HepG2 (cell line): ENCODE results near the gene ARVCF. TPM values are rescaled to one million over a fixed set of nuclear protein-coding genes. Genes with fewer than 3 reads are reported as not detected.
A peak's percentile ranks its signal among the peaks of the same experiment; 100 is the strongest.

Experiments
- CC2D1A ChIP-seq: sonication (generic); formaldehyde crosslinking; IDR thresholded peaks from 2 replicates; pipeline ENCODE4 v1.8.1; 2023; ENCODE audit warnings: mild to moderate bottlenecking, missing genetic modification reagents
- CENPT ChIP-seq: sonication (generic); formaldehyde crosslinking; IDR thresholded peaks from 2 replicates; pipeline ENCODE4 v1.8.0; 2022; ENCODE audit warnings: low read depth, mild to moderate bottlenecking, moderate library complexity, missing genetic modification reagents
- ETV5 ChIP-seq: IDR thresholded peaks from 2 replicates; pipeline ENCODE4 v1.6.1; 2018; ENCODE audit warnings: missing biosample characterization, missing genetic modification reagents, inconsistent platforms, borderline replicate concordance
- GTF3A ChIP-seq: sonication (generic); formaldehyde crosslinking; conservative IDR thresholded peaks from 2 replicates; pipeline ENCODE4 v1.4.0; 2020; ENCODE audit warnings: mild to moderate bottlenecking, missing genetic modification reagents
- HMGA1 ChIP-seq: sonication (generic); formaldehyde crosslinking; conservative IDR thresholded peaks from 2 replicates; pipeline ENCODE4 v1.4.0; 2020; ENCODE audit warnings: missing genetic modification reagents
- MTA3 ChIP-seq: sonication (generic); formaldehyde crosslinking; IDR thresholded peaks from 2 replicates; pipeline ENCODE4 v1.4.0; 2020; ENCODE audit warnings: missing genetic modification reagents
- NR2F6 ChIP-seq, 2 experiments: IDR thresholded peaks; 2 replicates each; pipeline ENCODE4 v1.6.1; 2016; ENCODE audit warnings: antibody characterized with exemption in 1 of 2, mild to moderate bottlenecking in 1 of 2
- ZNF160 ChIP-seq: sonication (generic); formaldehyde crosslinking; IDR thresholded peaks from 2 replicates; pipeline ENCODE4 v1.8.0; 2022; ENCODE audit warnings: mild to moderate bottlenecking, inconsistent platforms, missing genetic modification reagents
- ZNF33B ChIP-seq: sonication (generic); formaldehyde crosslinking; IDR thresholded peaks from 2 replicates; pipeline ENCODE4 v1.5.1; 2020; ENCODE audit warnings: mild to moderate bottlenecking, missing genetic modification reagents
- ZNF441 ChIP-seq: sonication (generic); formaldehyde crosslinking; IDR thresholded peaks from 2 replicates; pipeline ENCODE4 v1.7.0; 2021; ENCODE audit warnings: missing genetic modification reagents, borderline replicate concordance
- ZNF570 ChIP-seq: sonication (generic); formaldehyde crosslinking; IDR thresholded peaks from 2 replicates; pipeline ENCODE4 v1.4.0; 2020; ENCODE audit warnings: mild to moderate bottlenecking, missing genetic modification reagents, borderline replicate concordance
- ZNF75D ChIP-seq: sonication (generic); formaldehyde crosslinking; IDR thresholded peaks from 2 replicates; pipeline ENCODE4 v1.8.1; 2023; ENCODE audit warnings: missing genetic modification reagents, mild to moderate bottlenecking, borderline replicate concordance
- ZNF777 ChIP-seq: sonication (generic); formaldehyde crosslinking; IDR thresholded peaks from 2 replicates; pipeline ENCODE4 v1.4.0; 2020; ENCODE audit warnings: missing genetic modification reagents
- polyA plus RNA-seq, 8 experiments: library from polyadenylated mRNA; depleted of rRNA in 3 of 8; stranded (reverse) in 7 of 8; unstranded in 1 of 8; fragments of >200 nt; fragmentation: Illumina TruSeq in 4 of 8; extraction: Trizol in 4 of 8; gene quantifications; 2 replicates each; pipeline versions ENCODE4 v1.2.1 to v1.2.3, GENCODE V29; 2011 to 2016; ENCODE audit warnings: low read depth in 4 of 8, missing spikeins in 1 of 8, mixed read lengths in 1 of 8; ENCODE audit not compliant: insufficient read depth in 1 of 8
- total RNA-seq, 5 experiments: library from RNA; depleted of rRNA; stranded (reverse); fragments of >200 nt; fragmentation: Illumina TruSeq; extraction: Trizol; gene quantifications; 2 replicates each; pipeline ENCODE4 v1.2.3, GENCODE V29; 2016; ENCODE audit warnings: low read depth in 1 of 5
- TF ChIP-seq, protein P1 (sequence below): sonication (generic); formaldehyde crosslinking; IDR thresholded peaks from 2 replicates; pipeline ENCODE4 v1.4.0; 2020; ENCODE audit warnings: missing genetic modification reagents, borderline replicate concordance
- TF ChIP-seq, protein P2 (sequence below): sonication (generic); formaldehyde crosslinking; IDR thresholded peaks from 2 replicates; pipeline ENCODE4 v1.8.1; 2023; ENCODE audit warnings: missing genetic modification reagents, mild to moderate bottlenecking, borderline replicate concordance
- TF ChIP-seq, protein P3 (sequence below): sonication (generic); formaldehyde crosslinking; IDR thresholded peaks from 2 replicates; pipeline ENCODE4 v1.4.0; 2020; ENCODE audit warnings: low read depth, mild to moderate bottlenecking, missing genetic modification reagents
- TF ChIP-seq, protein P4 (sequence below): sonication (generic); formaldehyde crosslinking; IDR thresholded peaks from 2 replicates; pipeline ENCODE4 v1.4.0; 2020; ENCODE audit warnings: mild to moderate bottlenecking, missing genetic modification reagents, borderline replicate concordance
- TF ChIP-seq, protein P5 (sequence below): sonication (generic); formaldehyde crosslinking; IDR thresholded peaks from 2 replicates; pipeline ENCODE4 v1.4.0; 2020; ENCODE audit warnings: missing genetic modification reagents
- TF ChIP-seq, protein P6 (sequence below): sonication (generic); formaldehyde crosslinking; IDR thresholded peaks from 2 replicates; pipeline ENCODE4 v1.8.0; 2022; ENCODE audit warnings: mild to moderate bottlenecking, missing genetic modification reagents, borderline replicate concordance

ARVCF gene
- total and polyA plus RNA-seq, 2 of the 13 experiments (the other 11 are each of a cell fraction or from before 2014, with no cell fraction given) = 16.4 to 17.7 TPM

DNA sequence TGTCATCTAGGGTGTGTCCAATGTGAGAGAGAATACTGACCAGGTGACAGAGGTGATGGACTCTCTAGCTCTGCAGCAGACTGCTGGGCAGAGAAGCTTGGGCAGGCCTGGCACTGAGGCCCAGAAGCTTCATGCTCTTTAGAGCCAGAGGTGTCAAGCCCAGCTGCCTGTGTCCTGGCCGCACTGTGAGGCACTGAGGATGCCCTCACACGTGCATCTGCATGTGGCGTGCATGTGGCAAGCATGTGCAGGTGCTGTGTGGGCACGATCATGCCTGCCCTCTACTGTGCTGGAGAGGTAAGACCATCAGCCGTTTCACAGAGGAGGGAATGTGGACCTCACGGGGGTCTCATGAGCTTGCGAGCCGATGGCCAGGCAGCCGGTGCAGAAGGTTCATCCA is 59.2 kb downstream of the ARVCF start (continued):
- TF ChIP-seq ZNF160 (CRISPR knock-in tag) (no peak), CENPT (no peak), ZNF570 (no peak), HMGA1 (CRISPR knock-in tag) (no peak), ZNF777 (CRISPR knock-in tag) (no peak), NR2F6 (IDR thresholded peaks at IDR 0.05) (no peak), NR2F6 (CRISPR knock-in tag; IDR thresholded peaks at IDR 0.05) (no peak), ZNF33B (CRISPR knock-in tag) (no peak), ZNF75D (CRISPR knock-in tag) (no peak), MTA3 (CRISPR knock-in tag) (no peak), GTF3A (CRISPR knock-in tag) (no peak), ETV5 (CRISPR knock-in tag) (0 out of 2 replicates have a peak, but pooled peaks have one; percentile 22), CC2D1A (CRISPR knock-in tag) (no peak; the same call in 1 of the 2 replicates), ZNF441 (CRISPR knock-in tag) (0 out of 2 replicates have a peak, but pooled peaks have one; percentile 36)
- TF ChIP-seq, protein P1, sequence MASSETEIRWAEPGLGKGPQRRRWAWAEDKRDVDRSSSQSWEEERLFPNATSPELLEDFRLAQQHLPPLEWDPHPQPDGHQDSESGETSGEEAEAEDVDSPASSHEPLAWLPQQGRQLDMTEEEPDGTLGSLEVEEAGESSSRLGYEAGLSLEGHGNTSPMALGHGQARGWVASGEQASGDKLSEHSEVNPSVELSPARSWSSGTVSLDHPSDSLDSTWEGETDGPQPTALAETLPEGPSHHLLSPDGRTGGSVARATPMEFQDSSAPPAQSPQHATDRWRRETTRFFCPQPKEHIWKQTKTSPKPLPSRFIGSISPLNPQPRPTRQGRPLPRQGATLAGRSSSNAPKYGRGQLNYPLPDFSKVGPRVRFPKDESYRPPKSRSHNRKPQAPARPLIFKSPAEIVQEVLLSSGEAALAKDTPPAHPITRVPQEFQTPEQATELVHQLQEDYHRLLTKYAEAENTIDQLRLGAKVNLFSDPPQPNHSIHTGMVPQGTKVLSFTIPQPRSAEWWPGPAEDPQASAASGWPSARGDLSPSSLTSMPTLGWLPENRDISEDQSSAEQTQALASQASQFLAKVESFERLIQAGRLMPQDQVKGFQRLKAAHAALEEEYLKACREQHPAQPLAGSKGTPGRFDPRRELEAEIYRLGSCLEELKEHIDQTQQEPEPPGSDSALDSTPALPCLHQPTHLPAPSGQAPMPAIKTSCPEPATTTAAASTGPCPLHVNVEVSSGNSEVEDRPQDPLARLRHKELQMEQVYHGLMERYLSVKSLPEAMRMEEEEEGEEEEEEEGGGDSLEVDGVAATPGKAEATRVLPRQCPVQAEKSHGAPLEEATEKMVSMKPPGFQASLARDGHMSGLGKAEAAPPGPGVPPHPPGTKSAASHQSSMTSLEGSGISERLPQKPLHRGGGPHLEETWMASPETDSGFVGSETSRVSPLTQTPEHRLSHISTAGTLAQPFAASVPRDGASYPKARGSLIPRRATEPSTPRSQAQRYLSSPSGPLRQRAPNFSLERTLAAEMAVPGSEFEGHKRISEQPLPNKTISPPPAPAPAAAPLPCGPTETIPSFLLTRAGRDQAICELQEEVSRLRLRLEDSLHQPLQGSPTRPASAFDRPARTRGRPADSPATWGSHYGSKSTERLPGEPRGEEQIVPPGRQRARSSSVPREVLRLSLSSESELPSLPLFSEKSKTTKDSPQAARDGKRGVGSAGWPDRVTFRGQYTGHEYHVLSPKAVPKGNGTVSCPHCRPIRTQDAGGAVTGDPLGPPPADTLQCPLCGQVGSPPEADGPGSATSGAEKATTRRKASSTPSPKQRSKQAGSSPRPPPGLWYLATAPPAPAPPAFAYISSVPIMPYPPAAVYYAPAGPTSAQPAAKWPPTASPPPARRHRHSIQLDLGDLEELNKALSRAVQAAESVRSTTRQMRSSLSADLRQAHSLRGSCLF (CRISPR knock-in tag) = no peak
- TF ChIP-seq, protein P2, sequence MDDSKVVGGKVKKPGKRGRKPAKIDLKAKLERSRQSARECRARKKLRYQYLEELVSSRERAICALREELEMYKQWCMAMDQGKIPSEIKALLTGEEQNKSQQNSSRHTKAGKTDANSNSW (CRISPR knock-in tag) = no peak
- TF ChIP-seq, protein P3, sequence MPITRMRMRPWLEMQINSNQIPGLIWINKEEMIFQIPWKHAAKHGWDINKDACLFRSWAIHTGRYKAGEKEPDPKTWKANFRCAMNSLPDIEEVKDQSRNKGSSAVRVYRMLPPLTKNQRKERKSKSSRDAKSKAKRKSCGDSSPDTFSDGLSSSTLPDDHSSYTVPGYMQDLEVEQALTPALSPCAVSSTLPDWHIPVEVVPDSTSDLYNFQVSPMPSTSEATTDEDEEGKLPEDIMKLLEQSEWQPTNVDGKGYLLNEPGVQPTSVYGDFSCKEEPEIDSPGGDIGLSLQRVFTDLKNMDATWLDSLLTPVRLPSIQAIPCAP = no peak
- TF ChIP-seq, protein P4, sequence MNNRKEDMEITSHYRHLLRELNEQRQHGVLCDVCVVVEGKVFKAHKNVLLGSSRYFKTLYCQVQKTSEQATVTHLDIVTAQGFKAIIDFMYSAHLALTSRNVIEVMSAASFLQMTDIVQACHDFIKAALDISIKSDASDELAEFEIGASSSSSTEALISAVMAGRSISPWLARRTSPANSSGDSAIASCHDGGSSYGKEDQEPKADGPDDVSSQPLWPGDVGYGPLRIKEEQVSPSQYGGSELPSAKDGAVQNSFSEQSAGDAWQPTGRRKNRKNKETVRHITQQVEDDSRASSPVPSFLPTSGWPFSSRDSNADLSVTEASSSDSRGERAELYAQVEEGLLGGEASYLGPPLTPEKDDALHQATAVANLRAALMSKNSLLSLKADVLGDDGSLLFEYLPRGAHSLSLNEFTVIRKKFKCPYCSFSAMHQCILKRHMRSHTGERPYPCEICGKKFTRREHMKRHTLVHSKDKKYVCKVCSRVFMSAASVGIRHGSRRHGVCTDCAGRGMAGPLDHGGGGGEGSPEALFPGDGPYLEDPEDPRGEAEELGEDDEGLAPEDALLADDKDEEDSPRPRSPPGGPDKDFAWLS (CRISPR knock-in tag) = no peak
- TF ChIP-seq, protein P5, sequence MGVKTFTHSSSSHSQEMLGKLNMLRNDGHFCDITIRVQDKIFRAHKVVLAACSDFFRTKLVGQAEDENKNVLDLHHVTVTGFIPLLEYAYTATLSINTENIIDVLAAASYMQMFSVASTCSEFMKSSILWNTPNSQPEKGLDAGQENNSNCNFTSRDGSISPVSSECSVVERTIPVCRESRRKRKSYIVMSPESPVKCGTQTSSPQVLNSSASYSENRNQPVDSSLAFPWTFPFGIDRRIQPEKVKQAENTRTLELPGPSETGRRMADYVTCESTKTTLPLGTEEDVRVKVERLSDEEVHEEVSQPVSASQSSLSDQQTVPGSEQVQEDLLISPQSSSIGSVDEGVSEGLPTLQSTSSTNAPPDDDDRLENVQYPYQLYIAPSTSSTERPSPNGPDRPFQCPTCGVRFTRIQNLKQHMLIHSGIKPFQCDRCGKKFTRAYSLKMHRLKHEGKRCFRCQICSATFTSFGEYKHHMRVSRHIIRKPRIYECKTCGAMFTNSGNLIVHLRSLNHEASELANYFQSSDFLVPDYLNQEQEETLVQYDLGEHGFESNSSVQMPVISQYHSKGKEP (CRISPR knock-in tag) = no peak
- TF ChIP-seq, protein P6, sequence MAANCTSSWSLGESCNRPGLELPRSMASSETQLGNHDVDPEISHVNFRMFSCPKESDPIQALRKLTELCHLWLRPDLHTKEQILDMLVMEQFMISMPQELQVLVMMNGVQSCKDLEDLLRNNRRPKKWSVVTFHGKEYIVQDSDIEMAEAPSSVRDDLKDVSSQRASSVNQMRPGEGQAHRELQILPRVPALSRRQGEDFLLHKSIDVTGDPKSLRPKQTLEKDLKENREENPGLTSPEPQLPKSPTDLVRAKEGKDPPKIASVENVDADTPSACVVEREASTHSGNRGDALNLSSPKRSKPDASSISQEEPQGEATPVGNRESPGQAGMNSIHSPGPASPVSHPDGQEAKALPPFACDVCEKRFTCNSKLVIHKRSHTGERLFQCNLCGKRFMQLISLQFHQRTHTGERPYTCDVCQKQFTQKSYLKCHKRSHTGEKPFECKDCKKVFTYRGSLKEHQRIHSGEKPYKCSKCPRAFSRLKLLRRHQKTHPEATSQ = no peak
